ENCODE data around the gene CHRNA4.

Gene CHRNA4

DNA sequence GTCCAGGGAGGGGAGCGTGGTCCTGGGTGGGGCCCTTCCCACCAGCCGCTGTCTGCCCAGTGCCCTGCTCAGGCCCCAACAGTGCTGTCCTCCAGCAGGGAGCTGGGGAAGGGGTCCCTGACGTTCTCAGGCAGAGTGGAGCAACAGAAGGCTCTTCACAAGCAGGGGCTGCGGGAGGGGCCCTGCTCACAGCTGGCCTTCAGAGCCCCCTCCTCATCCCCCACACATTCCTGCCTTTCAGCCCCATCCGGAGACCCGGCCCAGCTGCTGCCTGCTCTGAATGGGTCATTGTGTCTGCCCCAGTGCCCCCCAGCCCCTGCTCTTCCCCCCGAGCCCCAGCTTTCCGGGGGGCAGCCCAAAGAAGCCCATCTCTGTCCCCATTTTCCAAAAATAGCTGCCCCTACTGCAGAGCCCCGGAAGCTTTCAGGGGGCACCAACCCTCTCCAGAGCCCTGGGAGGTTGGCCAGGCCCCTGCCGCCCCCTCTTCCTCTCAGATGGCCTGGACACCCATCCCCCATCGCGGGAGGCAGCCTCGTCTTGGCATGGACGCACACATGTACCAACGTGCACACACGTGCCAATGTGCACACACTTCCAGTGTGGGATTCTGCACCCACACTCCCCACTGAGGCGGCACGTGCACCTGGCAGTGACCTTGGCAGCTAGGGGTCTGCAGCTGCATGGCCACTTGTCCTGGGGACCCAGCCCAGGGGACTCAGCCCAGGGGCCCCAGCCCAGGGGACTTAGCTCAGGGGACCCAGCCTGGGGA is 64.4 kb downstream of the CHRNA4 start:
- FAIRE-seq (no peak), DNase-seq (ENCODE audit: insufficient read length, low spot score) (no peak)
- no peak for TF ChIP-seq CTCF (IDR thresholded peaks at IDR 0.05; ENCODE audit: insufficient read depth, missing control alignments)

DNA sequence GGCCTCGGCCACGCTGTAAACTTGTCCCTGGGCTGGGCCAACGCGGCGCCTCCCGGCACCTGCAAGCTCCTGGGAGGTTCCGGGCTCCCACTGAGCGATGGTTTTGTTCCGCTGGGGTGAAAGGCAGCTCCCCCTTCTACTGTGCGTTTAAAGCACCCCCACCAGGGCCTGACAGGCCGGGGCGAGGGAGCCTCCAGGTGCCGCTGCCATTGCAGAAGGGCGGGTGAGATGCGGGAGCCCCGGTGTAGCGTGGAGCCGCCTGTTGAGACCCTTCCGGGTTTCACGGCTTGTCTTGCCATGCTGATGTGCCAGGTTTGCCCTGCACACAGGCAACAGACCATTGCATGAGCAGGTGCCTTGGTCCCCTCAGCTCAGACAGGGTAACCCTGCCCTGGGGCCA is 65.3 kb downstream of the CHRNA4 start:
- no peak for DNase-seq (ENCODE audit: insufficient read length, low spot score)
- no peak for TF ChIP-seq CTCF (IDR thresholded peaks at IDR 0.05; ENCODE audit: insufficient read depth, missing control alignments)
- no peak for FAIRE-seq

DNA sequence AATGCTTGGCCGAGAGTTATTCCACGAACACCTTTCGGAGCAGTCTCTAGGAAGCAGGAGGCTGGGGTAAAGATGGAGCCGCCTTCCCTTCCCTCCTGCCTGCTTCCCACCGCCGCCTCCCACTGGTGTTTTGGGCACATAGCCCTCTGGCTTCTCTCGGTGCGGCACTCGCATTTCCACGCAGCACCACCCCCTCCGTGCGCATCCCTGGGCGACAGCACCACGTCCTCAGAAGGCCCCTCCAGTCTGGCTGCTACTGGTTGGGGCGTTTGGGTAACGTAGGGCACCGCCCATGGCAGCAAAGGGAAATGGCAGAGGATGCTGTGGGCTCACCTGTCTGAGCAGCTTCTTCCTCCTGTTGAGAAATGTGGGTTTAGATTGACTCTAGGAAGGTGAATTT is 65.7 kb downstream of the CHRNA4 start:
- no peak for TF ChIP-seq CTCF (IDR thresholded peaks at IDR 0.05; ENCODE audit: insufficient read depth, missing control alignments)
- DNase-seq (ENCODE audit: insufficient read length, low spot score) (no peak), FAIRE-seq (no peak)

DNA sequence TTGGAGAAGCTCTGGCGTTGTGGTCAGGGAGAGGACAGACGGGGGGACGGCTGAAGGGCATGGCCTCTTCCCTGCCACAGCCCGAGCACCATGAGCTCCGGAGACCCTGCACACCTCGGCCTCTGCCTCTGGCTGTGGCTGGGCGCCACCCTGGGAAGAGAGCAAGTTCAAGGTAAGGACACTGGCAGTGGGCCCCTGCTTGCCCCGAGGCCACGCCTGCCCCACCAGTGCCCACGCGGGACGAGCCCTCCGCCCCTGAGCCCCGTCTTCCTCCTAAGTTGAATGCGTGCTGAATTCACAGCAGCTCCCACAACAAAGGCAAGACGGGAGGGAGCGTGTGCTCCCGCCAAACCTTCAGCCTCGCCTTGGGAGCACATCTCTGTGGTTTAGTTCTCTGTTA is 66.1 kb downstream of the CHRNA4 start:
- no peak for DNase-seq (ENCODE audit: insufficient read length, low spot score)
- FAIRE-seq, result no peak
- TF ChIP-seq CTCF (IDR thresholded peaks at IDR 0.05; ENCODE audit: insufficient read depth, missing control alignments), result no peak

- FAIRE-seq, result no peak
- DNase-seq (ENCODE audit: insufficient read length, low spot score), result no peak
- no peak for TF ChIP-seq CTCF (IDR thresholded peaks at IDR 0.05; ENCODE audit: insufficient read depth, missing control alignments)
These were observed 66.6 kb downstream of the CHRNA4 start for GRCh38 chr20:63294536-63294900.

- FAIRE-seq, result no peak
- TF ChIP-seq CTCF (IDR thresholded peaks at IDR 0.05; ENCODE audit: insufficient read depth, missing control alignments), result no peak
- no peak for DNase-seq (ENCODE audit: insufficient read length, low spot score)
These were observed 67.1 kb downstream of the CHRNA4 start for GRCh38 chr20:63293871-63294535.

DNA sequence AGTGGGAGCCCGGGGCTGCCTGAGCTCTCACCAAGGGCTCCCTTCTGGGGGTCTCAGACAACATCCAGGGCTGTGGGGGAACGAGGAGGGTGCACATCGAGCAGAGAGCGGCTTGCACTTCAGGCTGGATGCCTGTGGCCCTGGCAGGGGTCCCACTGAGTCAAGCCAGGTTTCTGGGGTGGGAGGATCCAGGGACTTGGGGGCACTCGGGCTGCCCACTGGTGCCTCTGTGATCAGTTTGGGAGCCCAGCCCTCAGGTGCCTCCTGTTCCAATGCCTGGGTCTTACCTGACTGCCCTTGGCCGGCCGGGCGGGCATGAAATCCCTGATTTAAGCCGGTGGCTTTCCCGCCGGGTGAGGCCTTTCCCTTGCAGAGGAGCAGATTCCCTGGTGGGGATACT is 67.7 kb downstream of the CHRNA4 start:
- no peak for TF ChIP-seq CTCF (IDR thresholded peaks at IDR 0.05; ENCODE audit: insufficient read depth, missing control alignments)
- DNase-seq (ENCODE audit: insufficient read length, low spot score) (no peak), FAIRE-seq (no peak)
